Measurements from ENCODE around the gene MEDAG.

DNA sequence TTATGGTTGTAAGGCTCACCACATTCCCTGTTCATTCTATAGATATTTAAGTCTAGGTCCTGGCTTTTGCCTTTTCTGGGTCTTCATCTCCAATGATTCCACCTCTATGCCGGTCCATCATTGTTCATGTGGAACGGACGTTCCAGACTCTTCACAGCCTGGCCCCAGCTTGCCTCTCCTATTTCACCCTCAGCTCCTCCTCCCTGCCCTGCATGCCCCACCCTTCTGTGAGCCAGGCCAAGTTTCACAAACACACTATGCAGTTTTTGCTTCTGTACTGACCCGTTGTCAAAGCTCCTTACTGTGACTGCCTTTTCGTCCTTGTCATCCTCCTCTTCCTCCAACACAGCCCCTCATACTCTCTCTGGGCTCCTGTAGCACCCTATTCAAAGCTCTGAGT is 57.7 kb downstream of the MEDAG start:
- TF ChIP-seq, protein P1, sequence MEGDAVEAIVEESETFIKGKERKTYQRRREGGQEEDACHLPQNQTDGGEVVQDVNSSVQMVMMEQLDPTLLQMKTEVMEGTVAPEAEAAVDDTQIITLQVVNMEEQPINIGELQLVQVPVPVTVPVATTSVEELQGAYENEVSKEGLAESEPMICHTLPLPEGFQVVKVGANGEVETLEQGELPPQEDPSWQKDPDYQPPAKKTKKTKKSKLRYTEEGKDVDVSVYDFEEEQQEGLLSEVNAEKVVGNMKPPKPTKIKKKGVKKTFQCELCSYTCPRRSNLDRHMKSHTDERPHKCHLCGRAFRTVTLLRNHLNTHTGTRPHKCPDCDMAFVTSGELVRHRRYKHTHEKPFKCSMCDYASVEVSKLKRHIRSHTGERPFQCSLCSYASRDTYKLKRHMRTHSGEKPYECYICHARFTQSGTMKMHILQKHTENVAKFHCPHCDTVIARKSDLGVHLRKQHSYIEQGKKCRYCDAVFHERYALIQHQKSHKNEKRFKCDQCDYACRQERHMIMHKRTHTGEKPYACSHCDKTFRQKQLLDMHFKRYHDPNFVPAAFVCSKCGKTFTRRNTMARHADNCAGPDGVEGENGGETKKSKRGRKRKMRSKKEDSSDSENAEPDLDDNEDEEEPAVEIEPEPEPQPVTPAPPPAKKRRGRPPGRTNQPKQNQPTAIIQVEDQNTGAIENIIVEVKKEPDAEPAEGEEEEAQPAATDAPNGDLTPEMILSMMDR (conservative IDR thresholded peaks at IDR 0.05; ENCODE audit: low read depth in 2 of 2), result no peak
- TF ChIP-seq, protein P2, sequence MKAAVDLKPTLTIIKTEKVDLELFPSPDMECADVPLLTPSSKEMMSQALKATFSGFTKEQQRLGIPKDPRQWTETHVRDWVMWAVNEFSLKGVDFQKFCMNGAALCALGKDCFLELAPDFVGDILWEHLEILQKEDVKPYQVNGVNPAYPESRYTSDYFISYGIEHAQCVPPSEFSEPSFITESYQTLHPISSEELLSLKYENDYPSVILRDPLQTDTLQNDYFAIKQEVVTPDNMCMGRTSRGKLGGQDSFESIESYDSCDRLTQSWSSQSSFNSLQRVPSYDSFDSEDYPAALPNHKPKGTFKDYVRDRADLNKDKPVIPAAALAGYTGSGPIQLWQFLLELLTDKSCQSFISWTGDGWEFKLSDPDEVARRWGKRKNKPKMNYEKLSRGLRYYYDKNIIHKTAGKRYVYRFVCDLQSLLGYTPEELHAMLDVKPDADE (IDR thresholded peaks at IDR 0.05), result no peak
- TF ChIP-seq EZH2 (IDR thresholded peaks at IDR 0.05; ENCODE audit: low read depth, unreplicated experiment) (no peak), JUNB (IDR thresholded peaks at IDR 0.05; ENCODE audit: unreplicated experiment) (no peak), POLR2AphosphoS5 (IDR thresholded peaks at IDR 0.05; ENCODE audit: low read depth) (no peak)
